WERI-Rb-1 (cell line): Measurements from ENCODE around the gene DEPP1.

Experiments
- DNase-seq: peaks from one replicate; pipeline ENCODE4 v3.0.0-alpha.2; 2020
- H3K27ac ChIP-seq: fragments of 250-450 bp; sonication (Bioruptor Pico); 2 replicates; pipeline ENCODE4 v1.5.1; 2020; ENCODE audit warnings: mild to moderate bottlenecking, moderate library complexity
- H3K27me3 ChIP-seq: fragments of 250-450 bp; sonication (Bioruptor Pico); 2 replicates; pipeline ENCODE4 v1.5.1; 2021; ENCODE audit warnings: mild to moderate bottlenecking, low read depth, moderate library complexity; ENCODE audit not compliant: insufficient read depth, severe bottlenecking
- H3K36me3 ChIP-seq: fragments of 250-450 bp; sonication (Bioruptor Pico); 2 replicates; pipeline ENCODE4 v1.5.1; 2020; ENCODE audit warnings: mild to moderate bottlenecking, moderate library complexity
- H3K4me3 ChIP-seq: 2 replicates; pipeline ENCODE4 v1.5.1; 2011; ENCODE audit warnings: low read depth, mild to moderate bottlenecking, control low read depth, low read length
- H3K9me3 ChIP-seq: fragments of 250-450 bp; sonication (Bioruptor Pico); 2 replicates; pipeline ENCODE4 v1.5.1; 2021; ENCODE audit warnings: mild to moderate bottlenecking, moderate library complexity; ENCODE audit not compliant: severe bottlenecking
- CTCF ChIP-seq: IDR thresholded peaks from 2 replicates; pipeline ENCODE4 v1.5.1; 2011; ENCODE audit warnings: low read depth, mild to moderate bottlenecking, control low read depth, inconsistent platforms, low read length

Gene DEPP1

GRCh38 chr10:44974628-44975430 lies 3.8 kb downstream of the DEPP1 start:
- DNase-seq = peak; percentile 54
- peak; percentile 84 for TF ChIP-seq CTCF
- Histone ChIP-seq H3K4me3 (peak overlapping the region; percentile 43), H3K27me3 (no peaks in the 10 kb centered on the region), H3K36me3 (peaks cover 14% of the 10 kb centered on the region), H3K27ac (peak overlapping the region; percentile 39), H3K9me3 (no peaks in the 10 kb centered on the region)

GRCh38 chr10:44974082-44974627 lies 4.5 kb downstream of the DEPP1 start:
- no peak for TF ChIP-seq CTCF

GRCh38 chr10:44973323-44974081 lies 5.1 kb downstream of the DEPP1 start:
- no peak overlapping the region for H3K4me3 ChIP-seq
- H3K36me3 ChIP-seq = peaks cover 17% of the 10 kb centered on the region
- no peaks in the 10 kb centered on the region for H3K9me3 ChIP-seq
- DNase-seq = peak; percentile 42
- no peaks in the 10 kb centered on the region for H3K27me3 ChIP-seq
- H3K27ac ChIP-seq = no peak overlapping the region; the same call in 1 of the 2 replicates
- no peak for TF ChIP-seq CTCF

More at GRCh38 chr10:44974082-44974627, 4.5 kb downstream of the DEPP1 start:
- no peaks in the 10 kb centered on the region for H3K9me3 ChIP-seq
- H3K27ac ChIP-seq = peak overlapping the region; percentile 27; the same call in 1 of the 2 replicates
- H3K27me3 ChIP-seq = no peaks in the 10 kb centered on the region
- H3K4me3 ChIP-seq = no peak overlapping the region
- peaks cover 17% of the 10 kb centered on the region for H3K36me3 ChIP-seq
- DNase-seq = no peak

GRCh38 chr10:44972874-44973306 lies 5.7 kb downstream of the DEPP1 start:
- Histone ChIP-seq H3K27ac (no peak overlapping the region), H3K9me3 (no peaks in the 10 kb centered on the region), H3K36me3 (peaks cover 17% of the 10 kb centered on the region), H3K27me3 (no peaks in the 10 kb centered on the region), H3K4me3 (no peak overlapping the region)
- no peak for DNase-seq
- TF ChIP-seq CTCF = no peak

- H3K27me3 ChIP-seq = no peaks in the 10 kb centered on the region
- no peak for DNase-seq
- no peak for TF ChIP-seq CTCF
- H3K36me3 ChIP-seq = peaks cover 17% of the 10 kb centered on the region
- H3K9me3 ChIP-seq = no peaks in the 10 kb centered on the region
- no peak overlapping the region for H3K4me3 ChIP-seq
- H3K27ac ChIP-seq = no peak overlapping the region
Measured at GRCh38 chr10:44971935-44972757, 6.5 kb downstream of the DEPP1 start.
